GM04503 (cell line): ENCODE results near the gene MIPOL1.
"Not testable (repeated sequence)": the region's sequence is repeated elsewhere in the genome, so short reads cannot be mapped to it uniquely, and the experiment has no call there.

Experiments used
- DNase-seq: peaks from one replicate; pipeline ENCODE4 v3.0.0-alpha.2; 2012; ENCODE audit warnings: low read depth

MIPOL1 gene

GRCh38 chr14:37187294-37187693, 10.4 kb upstream of the MIPOL1 start:
- DNase-seq, result no peak

DNA sequence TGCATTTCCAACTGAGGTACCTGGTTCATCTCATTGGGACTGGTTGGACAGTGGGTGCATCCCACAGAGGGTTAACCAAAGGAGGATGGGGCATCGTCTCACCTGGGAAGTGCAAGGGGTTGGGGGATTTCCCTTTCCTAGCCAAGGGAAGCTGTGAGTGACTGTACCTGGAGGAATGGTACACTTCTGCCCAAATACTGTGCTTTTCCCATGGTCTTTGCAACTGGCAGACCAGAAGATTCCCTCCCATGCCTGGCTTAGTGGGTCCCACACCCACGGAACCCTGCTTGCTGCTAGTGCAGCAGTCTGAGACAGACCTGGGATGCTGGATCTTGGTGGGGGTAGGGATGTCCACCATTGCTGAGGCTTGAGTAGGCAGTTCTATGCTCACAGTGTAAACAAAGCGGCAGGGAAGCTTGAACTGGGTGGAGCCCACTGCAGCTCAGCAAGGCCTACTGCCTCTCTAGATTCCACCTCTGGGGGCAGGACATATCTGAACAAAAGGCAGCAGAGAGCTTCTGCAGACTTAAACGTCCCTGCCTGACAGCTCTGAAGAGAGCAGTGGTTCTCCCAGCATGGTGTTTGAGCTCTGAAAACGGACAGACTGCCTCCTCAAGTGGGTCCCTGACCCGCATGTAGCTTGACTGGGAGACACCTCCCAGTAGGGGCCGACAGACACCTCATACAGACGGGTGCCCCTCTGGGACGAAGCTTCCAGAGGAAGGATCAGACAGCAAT, 9.7 kb upstream of the MIPOL1 start:
- DNase-seq, result not testable (repeated sequence)

DNA sequence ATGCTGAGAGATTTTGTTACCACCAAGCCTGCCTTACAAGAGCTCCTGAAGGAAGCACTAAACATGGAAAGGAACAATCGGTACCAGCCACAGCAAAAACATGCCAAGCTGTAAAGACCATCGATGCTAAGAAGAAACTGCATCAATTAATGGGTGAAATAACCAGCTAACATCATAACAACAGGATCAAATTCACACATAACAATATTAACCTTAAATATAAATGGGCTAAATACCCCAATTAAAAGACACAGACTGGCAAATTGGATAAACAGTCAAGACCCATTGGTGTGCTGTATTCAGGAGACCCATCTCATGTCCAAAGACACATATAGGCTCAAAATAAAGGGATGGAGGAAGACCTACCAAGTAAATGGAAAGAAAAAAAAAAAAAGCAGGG, 8.0 kb upstream of the MIPOL1 start:
- DNase-seq, result not testable (repeated sequence)

- DNase-seq, result no peak
These were observed 3.0 kb upstream of the MIPOL1 start for GRCh38 chr14:37194698-37195097.

GRCh38 chr14:37195327-37195726, 2.4 kb upstream of the MIPOL1 start:
- no peak for DNase-seq

DNA sequence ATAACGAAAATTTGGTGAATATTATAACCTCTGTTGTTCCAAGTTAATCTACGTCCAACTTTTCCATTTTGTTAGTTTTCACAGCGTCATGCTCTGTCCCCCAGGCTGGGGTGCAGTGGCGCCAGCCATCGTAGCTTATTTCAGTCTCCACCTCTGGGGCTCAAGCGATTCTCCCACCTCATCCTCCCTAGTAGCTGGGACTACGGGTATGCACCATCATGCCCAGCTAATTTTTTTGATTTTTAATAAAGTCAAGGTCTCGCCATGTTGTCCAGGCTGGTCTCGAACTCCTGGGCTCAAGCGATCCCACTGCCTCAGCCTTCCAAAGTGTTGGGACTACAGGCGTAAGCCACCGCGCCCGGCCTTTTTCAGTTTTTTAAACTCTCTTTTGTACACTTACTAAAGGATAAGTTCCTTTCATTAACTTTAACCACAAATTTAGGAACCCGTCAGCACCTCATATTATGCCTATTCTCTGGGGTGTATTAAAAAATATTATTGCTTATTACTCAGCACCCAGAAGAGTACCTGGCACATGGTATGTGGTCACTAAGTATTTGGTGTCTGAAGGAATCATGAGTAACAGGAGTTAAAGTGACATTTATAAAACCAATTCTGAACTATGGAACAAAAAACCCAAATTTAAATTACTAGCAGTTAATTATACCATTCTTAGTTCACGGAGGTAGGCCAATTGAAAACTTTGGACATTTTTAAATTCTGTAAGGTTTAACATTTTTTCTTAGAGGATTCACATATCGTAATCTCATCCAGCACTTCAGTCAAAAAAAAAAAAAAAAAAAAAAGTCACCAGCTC, 925 bp upstream of the MIPOL1 start:
- no peak for DNase-seq

- DNase-seq, result no peak
These were observed 499 bp downstream of the MIPOL1 start for GRCh38 chr14:37198273-37198598.

DNA sequence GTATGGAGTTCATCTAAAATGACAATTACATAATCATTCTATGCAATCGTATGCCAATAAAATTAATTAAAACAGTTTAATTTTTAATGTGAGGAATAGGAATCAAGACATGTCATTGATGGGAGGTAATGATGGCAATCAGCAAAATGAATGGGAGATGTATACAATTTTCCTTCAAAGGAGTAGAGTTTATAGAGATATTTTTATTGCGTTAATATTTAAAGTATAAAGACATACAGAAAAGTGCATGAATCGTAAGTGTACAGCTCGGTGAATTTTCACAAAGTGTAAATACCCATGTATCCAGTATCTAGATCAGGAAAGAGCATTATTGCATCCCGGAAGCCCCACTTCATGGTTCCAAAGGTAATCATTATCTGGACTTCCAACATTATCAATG, 1.2 kb downstream of the MIPOL1 start:
- no peak for DNase-seq

GRCh38 chr14:37201724-37202123, 4.0 kb downstream of the MIPOL1 start:
- no peak for DNase-seq

GRCh38 chr14:37202265-37202664, 4.5 kb downstream of the MIPOL1 start:
- no peak for DNase-seq

- no peak for DNase-seq
These were observed 5.1 kb downstream of the MIPOL1 start for GRCh38 chr14:37202812-37203211.

- DNase-seq, result no peak
These were observed 5.7 kb downstream of the MIPOL1 start for GRCh38 chr14:37203423-37203822.

- not testable (repeated sequence) for DNase-seq
These were observed 8.2 kb downstream of the MIPOL1 start for GRCh38 chr14:37205623-37206605.

DNA sequence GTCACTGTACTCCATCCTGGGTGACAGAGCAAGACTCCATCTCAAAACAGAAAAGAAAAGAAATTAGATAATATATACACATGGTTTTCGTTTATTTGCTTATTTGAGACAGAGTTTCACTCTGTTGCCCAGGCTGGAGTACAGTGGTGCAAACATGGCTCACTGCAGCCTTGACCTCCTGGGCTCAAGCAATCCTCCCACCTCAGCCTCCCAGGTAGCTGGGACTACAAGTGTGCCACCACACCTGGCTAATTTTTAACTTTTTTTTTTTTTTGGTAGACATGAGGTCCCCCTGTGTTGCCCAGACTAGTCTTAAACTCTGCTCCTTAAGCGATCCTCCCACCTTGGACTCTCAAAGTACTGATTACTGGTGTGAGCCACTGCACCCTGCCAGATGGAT, 11.9 kb downstream of the MIPOL1 start:
- DNase-seq, result not testable (repeated sequence)

GRCh38 chr14:37210448-37210847, 12.7 kb downstream of the MIPOL1 start:
- DNase-seq, result no peak

- DNase-seq, result no peak
These were observed 15.3 kb downstream of the MIPOL1 start for GRCh38 chr14:37213016-37213415.

GRCh38 chr14:37215345-37215744, 17.6 kb downstream of the MIPOL1 start:
- no peak for DNase-seq

GRCh38 chr14:37221073-37221472, 23.3 kb downstream of the MIPOL1 start:
- DNase-seq, result no peak

GRCh38 chr14:37223947-37224474, 26.3 kb downstream of the MIPOL1 start:
- no peak for DNase-seq

- DNase-seq, result not testable (repeated sequence)
These were observed 27.9 kb downstream of the MIPOL1 start for GRCh38 chr14:37225668-37226067.

DNA sequence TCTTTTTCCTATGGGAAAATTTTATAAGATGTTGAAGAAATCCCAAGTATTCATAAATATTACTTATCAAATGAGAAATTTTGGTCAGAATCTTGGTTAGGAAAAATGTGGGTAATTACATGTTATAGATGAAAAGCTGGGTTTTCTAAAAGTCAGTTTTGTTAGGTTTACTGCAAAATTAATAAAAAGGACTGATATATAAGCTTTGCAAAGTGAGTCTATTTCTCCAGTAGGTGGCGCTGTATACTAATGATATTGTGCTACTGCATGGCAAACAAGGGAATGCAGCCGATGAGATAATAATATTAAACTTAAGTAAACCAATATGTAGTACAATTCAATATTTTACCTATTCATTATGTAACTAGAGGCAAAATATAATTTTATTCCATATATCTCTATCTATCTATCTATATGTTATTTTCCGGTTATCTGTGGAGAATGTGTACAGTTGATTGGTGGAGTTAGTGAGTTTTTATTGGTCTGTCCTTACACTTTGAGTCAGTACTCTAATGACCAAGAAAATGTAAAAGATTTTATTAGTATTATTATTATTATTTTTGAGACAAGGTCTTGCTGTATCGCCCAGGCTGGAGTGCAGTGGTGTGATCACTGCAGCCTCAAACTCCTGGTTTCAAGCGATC, 32.9 kb downstream of the MIPOL1 start:
- no peak for DNase-seq
